Stimulated activated CD4-positive, alpha-beta T cell treated with anti-CD3 and anti-CD28 coated beads, Interleukin-4, amount 100 ng/mL, for 48 hours (primary cell): Measurements from ENCODE around the gene DSG1.
"Not testable (repeated sequence)": the region's sequence is repeated elsewhere in the genome, so short reads cannot be mapped to it uniquely, and the experiment has no call there.

Source experiments
- DNase-seq, 2 donors: peaks; one replicate each; pipeline ENCODE4 v3.0.0-alpha.2; 2020; ENCODE audit warnings: low read depth in 2 of 2

DSG1 gene

DNA sequence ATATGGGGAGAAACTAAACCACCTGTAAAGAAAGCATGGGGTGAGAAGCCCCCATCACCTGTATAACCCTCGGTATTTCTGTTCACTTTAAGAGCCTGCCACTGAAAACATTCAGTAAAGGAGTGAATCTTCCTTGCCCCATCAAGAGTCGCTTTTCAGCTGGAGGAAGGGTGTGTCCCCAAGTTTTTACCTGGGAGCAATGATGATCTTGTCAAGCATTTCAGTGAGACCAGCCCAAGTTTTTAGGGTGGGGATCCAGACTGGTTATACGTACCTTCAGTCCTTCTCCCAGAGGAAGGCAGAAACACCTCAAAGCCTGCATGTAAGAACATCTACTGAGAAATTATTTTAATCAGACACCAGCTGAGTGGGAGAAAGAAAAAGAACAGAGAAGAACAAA is at the start of gene DSG1:
TSS of gene DSG1 (plus strand) at position 301 of the 400 bp plus-strand sequence. CDS start 141 bp downstream, outside the sequence.
- DNase-seq: no peak

DNA sequence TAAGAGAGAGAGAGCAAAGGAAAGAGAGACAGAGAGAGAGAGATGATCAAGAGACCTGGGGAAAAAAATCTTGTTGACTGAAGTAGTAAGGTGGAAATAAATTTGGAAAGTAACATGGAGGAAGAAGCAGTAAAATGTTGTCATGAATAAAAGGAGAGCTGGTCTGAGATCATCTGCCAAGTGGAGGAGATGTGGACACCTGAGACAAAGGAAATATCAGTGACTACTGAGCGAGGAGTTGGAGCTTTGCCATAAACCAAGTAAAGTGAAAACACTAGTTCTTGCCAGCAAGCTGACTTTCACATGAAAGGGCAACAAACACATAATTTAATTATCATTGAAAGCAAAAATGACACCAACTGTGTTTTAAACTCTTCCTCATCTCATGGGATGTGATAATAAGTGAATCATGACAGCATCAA is 49.0 kb upstream of the DSG1 start:
- no peak for DNase-seq

DNA sequence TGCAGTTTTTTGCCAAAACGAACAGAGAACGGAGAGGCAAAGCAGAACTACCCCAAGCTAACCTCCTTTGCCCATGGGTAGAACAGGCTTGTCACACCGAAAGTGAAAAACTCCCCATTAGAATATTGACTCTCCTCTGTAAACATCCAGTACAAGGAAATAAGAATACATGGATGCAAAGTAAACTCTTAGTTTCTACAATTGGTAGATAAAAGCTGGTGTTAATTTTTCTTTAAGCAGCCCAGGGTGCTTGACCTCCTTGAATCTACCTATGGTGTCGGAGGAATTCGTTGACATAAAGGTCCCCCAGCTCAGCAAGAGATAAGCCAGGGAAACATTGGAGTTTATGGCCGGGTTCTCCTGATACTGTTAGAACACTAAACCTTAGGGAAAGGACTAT is 48.4 kb upstream of the DSG1 start:
- DNase-seq: no peak

DNA sequence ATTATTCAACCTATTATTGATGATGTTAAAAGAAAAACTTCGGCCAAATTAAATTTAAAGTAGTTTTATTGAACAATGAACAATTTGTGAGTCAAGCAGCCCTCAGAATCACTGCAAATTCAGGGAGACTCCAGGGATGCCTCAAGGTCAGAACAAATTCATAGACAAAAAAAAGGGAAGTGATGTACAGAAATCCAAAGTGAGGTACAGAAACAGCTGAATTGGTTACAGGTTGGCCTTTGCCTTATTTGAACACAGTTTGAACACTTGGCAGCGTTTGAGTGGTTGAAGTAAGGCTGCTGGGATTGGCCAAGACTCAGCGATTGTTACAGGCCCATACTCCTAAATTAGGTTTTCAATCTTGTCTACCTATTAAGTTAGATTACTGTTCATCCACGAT is 47.4 kb upstream of the DSG1 start:
- no peak for DNase-seq

DNA sequence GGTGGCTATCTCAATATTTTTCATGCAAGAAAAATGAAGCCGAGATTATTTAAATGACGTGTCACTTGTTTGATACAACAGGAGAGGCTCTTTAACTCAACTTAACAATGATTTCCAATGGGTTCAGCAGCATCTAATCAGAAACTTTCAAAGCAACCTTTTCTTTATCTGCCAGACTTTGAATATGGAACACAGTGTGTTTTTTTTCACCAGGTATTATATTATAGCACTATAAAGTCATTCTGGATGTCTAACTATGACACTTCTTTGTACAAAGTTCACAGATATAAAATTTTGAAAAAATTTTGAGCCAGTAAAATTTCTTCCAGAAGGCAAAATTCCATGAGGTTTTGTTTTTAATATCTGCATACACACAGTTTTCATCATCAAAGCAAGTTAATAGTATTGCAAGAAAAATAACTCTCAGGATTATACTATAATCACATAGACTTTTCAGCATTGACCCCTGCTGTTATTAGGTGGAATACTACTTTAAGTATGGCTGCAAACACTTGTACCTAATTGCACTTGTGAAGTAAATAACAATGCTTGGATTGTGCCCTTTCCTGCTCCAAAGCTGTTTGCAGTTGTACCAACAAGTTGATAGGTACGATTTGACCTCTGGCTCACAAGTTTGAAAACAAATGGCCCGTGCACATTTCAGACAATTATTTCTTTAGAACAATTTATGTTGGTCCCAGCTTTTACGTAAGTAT is 44.0 kb upstream of the DSG1 start:
- DNase-seq: no peak

DNA sequence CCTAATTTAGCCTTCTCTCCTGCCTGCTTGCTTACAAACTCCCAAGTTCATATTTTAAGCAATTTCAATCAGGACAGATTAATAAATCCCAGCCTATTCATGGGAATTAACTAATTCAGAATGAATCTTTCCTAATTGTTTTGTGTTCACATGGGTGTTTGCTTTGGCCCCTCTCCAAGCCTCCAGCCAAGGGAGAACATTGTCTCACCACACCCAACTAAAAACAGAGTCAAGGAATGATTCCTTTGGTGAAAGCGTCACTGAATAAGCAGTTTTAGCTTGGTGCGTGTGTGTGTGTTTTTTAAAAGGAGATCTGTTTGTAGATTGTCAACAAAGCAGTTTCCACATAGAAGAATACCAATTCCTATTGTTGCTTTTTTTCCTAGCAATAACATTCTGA is 43.0 kb upstream of the DSG1 start:
- no peak for DNase-seq

DNA sequence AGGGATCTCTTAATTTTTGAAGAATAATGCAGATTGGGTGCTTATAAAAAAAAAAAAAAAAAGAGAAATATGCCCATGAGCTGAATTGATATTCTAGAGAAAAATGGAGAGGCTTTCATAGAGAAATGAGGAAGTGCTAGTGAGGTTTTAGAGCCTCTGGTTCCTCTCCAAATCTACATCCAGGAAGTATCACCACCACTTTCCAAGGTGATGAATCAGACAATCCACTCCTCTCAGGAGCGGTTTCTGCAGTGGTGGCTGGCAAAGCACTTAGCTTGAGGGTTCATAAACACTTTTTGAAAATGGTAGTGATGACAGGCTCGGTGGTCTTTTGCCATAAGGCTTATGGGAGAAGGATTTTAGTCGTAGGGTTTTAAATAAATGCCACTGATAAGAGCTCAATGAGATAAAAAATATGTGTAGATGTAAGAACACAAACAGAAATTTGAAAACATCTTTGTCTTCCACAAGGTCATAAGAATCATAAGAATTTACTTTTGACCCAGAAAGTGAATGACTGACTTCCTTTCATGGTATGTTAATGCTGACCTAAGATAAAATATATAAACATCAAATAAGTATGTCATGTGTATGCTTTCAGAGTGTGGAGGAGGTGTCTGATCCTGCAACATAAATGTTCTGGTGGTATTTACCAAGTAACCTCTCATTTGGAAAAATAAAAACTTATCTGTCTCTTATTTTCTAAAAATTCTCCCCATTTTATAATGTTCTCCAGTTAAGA is 42.1 kb upstream of the DSG1 start:
- no peak for DNase-seq

DNA sequence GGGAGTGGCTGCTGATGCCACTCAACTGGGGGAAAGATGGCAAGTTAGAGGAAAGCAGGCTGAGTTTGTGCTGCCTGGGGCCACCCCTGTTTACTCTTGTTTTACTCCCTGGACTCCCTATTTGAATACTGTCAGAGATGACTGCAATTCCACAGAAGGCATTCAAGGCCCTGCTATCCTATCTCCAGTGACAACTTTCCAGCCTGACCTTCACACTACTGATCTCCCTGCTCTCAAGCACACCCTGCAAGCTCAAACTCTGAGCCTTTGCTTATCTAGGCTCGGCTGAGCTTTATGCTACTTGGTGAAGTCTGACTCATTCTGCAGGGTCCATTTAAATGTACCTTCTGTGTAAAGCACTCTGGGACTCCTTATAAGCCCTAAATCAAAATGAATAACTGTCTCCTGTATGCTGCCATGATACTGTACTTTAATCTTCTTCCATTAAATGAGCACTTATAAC is 39.3 kb upstream of the DSG1 start:
- no peak for DNase-seq

DNA sequence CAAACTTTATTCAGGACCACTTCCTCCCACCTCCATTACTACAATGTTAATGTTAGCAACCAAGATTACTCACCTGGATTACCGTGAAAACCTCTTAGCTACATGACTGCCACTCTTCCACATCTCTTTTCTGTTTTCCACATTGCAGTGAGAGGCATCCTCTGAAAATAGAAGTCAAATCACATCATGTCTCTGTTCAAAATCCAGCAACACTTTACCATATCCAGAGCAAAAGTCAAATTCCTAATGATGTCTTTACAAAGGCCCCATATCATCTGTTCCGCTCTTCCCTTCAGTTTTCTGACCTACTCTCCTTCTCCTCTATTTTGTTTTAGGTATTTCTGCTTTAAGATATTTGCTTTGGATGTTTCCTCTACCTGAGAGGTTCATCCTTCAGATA is 37.5 kb upstream of the DSG1 start:
- no peak for DNase-seq

DNA sequence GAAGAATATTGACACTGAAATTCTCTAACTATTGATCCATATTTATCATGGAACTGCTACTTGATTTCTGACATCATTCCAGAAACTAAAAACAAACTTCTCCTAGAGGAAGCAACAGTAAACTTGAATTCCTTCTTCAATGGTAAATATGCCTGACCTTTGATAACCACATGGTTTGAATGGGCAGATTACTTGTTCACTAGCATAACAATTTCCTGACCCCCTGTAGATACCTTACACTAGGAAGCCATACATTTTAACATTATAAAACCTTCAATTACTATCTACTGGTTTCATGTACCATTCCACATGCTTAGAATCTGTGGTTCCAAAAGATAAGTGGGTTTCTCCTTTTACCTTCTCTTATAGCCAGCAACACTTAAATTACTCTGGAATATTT is 36.5 kb upstream of the DSG1 start:
- DNase-seq: no peak

DNA sequence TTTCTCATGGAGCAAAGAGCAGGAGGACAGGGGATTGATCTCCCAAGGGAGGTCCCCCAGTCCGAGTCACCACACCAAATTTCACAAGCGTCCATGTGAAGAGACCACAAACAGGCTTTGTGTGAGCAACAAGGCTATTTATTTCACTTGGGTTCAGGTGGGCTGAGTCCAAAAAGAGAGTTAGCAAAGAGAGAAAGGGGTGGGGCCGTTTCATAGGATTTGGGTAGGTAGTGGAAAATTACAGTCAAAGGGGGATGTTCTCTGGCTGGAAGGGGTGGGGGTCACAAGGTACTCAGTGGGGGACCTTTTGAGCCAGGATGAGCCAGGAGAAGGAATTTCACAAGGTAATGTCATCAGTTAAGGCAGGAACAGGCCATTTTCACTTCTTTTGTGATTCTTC is 28.5 kb upstream of the DSG1 start:
- not testable (repeated sequence) for DNase-seq

DNA sequence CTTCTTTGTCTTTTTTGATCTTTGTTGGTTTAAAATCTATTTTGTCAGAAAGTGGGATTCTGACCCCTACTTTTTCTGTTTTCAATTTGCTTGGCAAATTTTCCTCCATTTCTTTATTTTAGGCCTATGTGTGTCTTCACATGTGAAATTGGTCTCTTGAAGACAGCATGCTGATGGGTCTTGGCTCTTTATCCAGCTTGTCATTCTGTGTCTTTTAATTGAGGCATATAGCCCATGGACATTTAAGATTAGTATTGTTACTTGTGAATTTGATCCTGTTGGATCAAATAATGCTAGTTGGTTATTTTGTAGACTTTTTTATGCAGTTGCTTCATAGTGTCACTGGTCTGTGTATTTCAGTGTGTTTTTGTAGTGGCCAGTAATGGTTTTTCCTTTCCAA is 26.3 kb upstream of the DSG1 start:
- DNase-seq: no peak

DNA sequence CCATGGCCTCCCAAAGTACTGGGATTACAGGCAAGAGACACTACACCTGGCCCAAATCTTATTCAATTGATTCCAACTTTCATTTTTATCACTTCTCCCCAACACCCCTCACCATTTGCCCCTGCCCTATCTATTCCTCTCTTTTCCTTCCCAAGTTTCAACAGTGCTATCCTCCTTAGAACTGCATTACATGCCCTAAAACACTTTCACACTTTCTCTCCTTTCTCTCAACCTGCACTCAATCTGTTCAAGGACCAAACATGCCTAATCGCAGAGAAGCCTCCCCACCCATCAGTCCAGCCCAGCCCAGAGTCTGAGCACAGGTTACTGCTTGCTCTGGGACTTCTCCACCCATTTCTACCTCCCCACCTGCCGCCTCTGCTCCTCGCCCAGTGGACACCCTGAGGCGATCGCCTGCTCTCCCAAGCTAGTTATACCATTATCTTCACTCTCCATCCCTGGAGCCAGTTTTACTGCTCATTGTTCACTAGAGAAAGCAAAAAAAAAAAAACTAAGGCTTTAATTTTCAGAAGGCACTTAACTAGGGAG is 23.7 kb upstream of the DSG1 start:
- no peak for DNase-seq

DNA sequence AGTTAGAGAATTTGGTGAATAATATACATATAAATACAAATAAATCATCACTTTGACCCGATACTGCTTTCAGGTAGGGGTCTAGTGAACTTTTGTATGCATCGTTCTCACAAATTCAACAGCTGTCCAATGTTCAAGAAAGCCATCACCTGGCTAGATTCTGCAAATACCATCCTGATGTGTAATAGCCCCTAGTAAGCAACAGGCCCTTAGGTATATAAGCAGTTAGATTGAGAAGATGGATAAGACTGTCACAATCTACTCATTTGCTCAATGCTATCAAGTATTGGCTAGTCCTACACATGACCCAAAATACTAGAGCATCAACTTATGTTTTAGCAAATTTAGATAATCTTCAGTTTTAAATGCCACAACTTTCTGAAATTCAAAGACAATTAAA is 20.7 kb upstream of the DSG1 start:
- no peak for DNase-seq

DNA sequence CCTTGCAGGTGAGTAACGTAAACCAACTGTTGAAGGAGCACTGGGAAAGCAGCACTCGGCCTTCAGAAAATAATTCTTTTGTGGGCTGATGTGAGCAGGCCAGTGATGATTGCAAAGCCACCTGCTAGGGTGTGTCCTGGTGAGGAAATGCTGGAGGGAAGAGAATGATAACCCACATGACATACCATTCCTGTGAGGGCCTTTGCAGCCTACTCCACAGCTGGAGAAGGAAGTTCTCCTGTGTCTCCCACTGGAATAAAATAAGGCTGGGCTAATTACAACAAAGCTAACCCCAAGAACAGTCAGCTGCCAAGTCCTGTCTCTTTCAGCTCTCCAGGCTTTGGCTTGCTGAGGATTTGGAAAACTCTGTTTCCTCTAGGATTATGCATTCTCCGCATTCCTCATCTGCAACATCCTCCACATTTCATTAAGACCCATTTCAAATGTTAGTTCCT is 16.7 kb upstream of the DSG1 start:
- DNase-seq: no peak

DNA sequence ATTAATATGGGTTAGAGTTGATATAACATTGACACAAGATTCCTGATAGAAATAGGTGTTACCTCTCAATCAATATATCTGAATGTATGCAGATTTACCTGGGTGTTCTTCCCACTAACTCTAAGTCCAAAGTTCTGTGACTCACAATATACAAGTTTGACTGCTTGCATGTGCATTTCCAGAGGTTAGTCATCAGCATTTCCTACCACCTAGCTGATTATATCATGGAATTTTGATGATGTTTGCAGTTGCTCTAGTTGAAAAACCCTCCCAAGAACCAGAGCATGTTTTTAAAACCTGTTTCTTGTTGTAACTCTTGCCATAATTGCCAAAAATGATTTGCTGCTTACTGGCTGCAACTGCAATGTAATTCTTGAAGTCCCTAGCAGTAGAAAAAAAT is 15.0 kb upstream of the DSG1 start:
- no peak for DNase-seq

DNA sequence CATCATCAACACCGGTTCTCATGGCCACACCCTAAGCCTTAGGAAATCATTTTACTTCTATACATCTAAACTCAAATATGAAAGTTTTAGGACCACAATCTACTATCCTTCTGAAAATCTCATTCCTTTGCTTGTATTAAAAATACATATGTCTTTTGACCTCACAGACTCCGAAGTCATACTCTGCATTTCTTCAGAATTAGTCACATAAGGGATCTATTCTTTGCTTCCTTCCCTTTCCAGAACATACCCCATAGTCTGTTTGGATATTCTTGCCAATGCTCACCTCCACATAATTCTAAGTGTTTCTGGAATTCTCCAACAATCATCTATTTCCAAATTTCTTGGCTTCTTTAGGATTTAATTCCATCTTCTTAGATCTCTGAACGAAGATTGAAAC is 14.2 kb upstream of the DSG1 start:
- DNase-seq: no peak

DNA sequence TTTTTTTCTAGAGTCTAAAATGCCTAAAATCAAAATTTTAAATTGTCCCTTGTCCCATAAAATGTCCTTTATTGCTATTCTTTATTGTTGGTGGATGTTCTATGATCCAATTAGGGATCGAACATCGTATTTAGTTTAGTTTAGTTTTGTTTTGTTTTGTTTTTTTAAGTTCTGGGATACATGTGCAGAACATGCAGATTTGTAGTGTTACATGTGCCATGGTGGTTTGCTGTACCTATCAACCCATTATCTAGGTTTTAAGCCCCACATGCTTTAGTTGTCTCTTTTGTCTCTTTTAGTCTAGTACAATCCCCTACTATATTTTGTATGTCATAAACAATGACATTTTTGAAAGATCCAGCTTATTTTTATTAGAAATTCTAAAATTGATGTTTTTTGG is 8.8 kb upstream of the DSG1 start:
- DNase-seq: no peak

DNA sequence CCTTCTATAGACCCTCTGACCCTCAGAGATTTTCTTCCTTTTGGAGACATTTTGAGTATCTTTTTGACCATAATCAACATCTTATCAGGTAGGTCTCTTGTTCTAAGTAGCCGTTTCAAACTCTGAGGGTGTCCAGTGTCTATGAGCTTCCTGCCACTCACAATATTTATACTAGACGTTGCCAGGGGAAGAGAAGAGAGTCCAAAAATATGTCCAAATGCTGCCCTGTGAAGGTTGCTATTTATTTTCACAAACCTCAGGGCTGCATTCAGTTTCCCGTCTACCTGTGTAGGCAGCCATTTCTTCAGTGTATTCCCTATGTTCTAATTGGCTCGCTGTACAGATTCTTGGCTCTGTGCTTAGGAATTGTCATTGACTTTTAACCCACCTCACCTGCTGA is 986 bp upstream of the DSG1 start:
- no peak for DNase-seq

DNA sequence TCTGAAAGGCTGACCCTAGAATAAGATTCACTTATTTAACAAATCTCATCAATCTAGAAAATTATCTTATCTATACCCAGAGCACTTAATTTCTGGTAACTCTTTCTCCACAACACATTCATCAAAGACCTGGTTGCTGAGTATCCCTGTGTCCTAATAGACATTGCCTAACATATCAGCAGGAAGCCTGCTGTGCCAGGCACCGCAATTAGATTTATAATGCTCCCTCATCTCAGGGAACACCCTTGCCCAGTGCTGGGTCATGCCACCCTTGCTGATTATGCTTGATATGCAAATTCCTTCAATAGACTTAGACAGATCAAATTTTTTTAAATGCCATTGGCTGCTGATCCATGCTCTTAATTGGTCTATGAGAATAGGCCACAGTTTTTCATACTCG is 3.8 kb downstream of the DSG1 start:
- no peak for DNase-seq

DNA sequence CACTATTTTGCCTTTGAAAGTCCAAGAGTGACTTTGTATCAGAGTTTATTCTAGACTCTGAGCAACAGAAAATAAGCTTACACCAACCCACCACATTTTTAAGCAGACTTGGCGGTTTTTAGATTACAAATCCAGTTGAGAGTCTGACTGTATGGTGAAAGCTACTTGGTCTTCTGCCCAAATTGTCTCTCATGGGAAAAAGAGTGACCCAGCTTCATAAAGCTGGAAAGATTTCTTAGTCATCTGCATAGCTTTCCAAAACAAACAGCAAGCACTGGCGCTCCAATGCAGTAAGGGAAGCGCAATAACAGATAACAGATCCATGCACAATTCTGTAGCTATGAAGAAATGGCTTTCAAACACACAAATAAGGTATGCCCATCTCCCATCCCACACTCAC is 7.1 kb downstream of the DSG1 start:
- DNase-seq: no peak

DNA sequence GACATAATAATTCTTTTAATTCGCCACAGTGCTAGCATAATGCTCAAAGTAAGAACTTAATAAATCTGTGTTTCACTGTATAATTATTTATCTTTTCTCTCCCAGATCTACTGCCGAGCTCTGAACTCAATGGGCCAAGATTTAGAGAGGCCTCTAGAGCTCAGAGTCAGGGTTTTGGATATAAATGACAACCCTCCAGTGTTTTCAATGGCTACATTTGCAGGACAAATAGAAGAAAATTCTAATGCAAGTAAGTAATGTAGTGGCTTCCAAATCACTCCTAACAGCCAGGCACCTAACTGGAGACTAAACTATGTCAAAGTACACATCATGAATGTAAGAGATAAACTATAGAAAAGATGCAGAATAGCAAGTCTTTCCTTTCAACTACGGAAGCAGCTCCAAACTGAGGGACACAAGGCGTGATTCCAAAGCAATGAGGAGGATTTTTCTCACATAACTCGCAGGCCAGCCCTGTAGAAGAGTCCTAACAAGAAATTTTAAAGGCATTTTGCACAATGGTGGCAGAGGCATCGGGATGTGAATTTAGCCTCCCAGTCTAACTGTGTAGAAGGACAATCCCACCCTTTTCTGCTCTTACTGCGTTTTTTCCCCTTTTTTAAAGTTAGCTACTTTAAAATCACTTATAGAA is 12.0 kb downstream of the DSG1 start:
- no peak for DNase-seq

DNA sequence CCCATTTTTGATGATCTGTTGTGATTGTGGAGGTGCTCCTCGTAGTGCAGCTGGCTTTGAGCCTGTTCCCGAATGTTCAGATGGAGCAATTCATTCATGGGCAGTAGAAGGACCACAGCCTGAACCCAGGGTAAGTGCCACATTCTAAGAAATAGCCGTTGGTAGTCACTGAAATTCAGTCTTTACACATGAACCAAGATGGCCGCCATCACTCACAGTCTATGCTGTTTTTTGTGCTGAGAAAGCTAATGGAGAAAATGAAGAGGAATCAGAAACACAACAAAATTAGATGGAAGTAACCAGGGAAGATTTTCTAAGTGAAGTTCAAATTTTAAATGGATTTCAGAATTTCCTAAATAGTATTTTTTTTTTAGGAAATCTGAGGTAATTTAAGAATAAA is 25.5 kb downstream of the DSG1 start:
- DNase-seq: no peak
